WTC11 (cell line): Measurements from ENCODE around the gene PRM2. TPM values are rescaled to one million over a fixed set of nuclear protein-coding genes. Genes with fewer than 3 reads are reported as not detected.

ENCODE experiments used
- AR ChIP-seq: fragments of 250-450 bp; sonication (Bioruptor Pico); IDR thresholded peaks from 2 replicates; pipeline ENCODE4 v1.9.0; 2021; ENCODE audit warnings: mild to moderate bottlenecking
- ELF4 ChIP-seq: sonication (generic); formaldehyde crosslinking; IDR thresholded peaks from 2 replicates; pipeline ENCODE4 v1.8.1; 2022; ENCODE audit warnings: low read depth, mild to moderate bottlenecking, moderate library complexity, missing genetic modification reagents
- EMX1 ChIP-seq: fragments of 250-450 bp; sonication (Bioruptor Pico); IDR thresholded peaks from 2 replicates; pipeline ENCODE4 v1.8.0; 2021; ENCODE audit warnings: mild to moderate bottlenecking
- JAZF1 ChIP-seq: fragments of 250-450 bp; sonication (Bioruptor Pico); IDR thresholded peaks from 2 replicates; pipeline ENCODE4 v1.9.0; 2021; ENCODE audit warnings: moderate library complexity, mild to moderate bottlenecking, inconsistent platforms
- NFATC4 ChIP-seq: fragments of 250-450 bp; sonication (Bioruptor Pico); IDR thresholded peaks from 2 replicates; pipeline ENCODE4 v1.9.0; 2021; ENCODE audit warnings: mild to moderate bottlenecking
- NFE2L1 ChIP-seq: sonication (generic); formaldehyde crosslinking; IDR thresholded peaks from 2 replicates; pipeline ENCODE4 v1.8.1; 2023; ENCODE audit warnings: missing genetic modification reagents
- PRRX2 ChIP-seq: fragments of 250-450 bp; sonication (Bioruptor Pico); IDR thresholded peaks from 2 replicates; pipeline ENCODE4 v1.8.0; 2021; ENCODE audit warnings: mild to moderate bottlenecking
- ZNF263 ChIP-seq: sonication (generic); formaldehyde crosslinking; IDR thresholded peaks from 2 replicates; pipeline ENCODE4 v1.8.1; 2022; ENCODE audit warnings: low read depth, mild to moderate bottlenecking, moderate library complexity, missing genetic modification reagents
- total RNA-seq: library from RNA; stranded (reverse); gene quantifications from 3 replicates; pipeline ENCODE4 v1.2.3, GENCODE V29; 2021
- TF ChIP-seq, protein P1 (sequence below): sonication (generic); formaldehyde crosslinking; IDR thresholded peaks from 2 replicates; pipeline ENCODE4 v1.8.1; 2023; ENCODE audit warnings: mild to moderate bottlenecking, missing genetic modification reagents
- TF ChIP-seq, protein P2 (sequence below): sonication (generic); formaldehyde crosslinking; IDR thresholded peaks from 2 replicates; pipeline ENCODE4 v1.8.0; 2023; ENCODE audit warnings: missing genetic modification reagents
- TF ChIP-seq, protein P3 (sequence below): sonication (generic); formaldehyde crosslinking; IDR thresholded peaks from 2 replicates; pipeline ENCODE4 v1.8.1; 2022; ENCODE audit warnings: low read depth, missing genetic modification reagents, borderline replicate concordance
- TF ChIP-seq, protein P4 (sequence below): sonication (generic); formaldehyde crosslinking; IDR thresholded peaks from 2 replicates; pipeline ENCODE4 v1.8.1; 2022; ENCODE audit warnings: mild to moderate bottlenecking, moderate library complexity, missing genetic modification reagents
- TF ChIP-seq, protein P5 (sequence below): sonication (generic); formaldehyde crosslinking; IDR thresholded peaks from 2 replicates; pipeline ENCODE4 v1.8.0; 2023; ENCODE audit warnings: mild to moderate bottlenecking, missing genetic modification reagents
- TF ChIP-seq, protein P6 (sequence below): sonication (generic); formaldehyde crosslinking; IDR thresholded peaks from 2 replicates; pipeline ENCODE4 v1.8.1; 2022; ENCODE audit warnings: missing genetic modification reagents, borderline replicate concordance
- TF ChIP-seq, protein P7 (sequence below): sonication (generic); formaldehyde crosslinking; IDR thresholded peaks from 2 replicates; pipeline ENCODE4 v1.8.1; 2023; ENCODE audit warnings: mild to moderate bottlenecking, moderate library complexity, missing genetic modification reagents

The PRM2 gene
- total RNA-seq, 1 experiment from 2014 or later, result not detected

DNA sequence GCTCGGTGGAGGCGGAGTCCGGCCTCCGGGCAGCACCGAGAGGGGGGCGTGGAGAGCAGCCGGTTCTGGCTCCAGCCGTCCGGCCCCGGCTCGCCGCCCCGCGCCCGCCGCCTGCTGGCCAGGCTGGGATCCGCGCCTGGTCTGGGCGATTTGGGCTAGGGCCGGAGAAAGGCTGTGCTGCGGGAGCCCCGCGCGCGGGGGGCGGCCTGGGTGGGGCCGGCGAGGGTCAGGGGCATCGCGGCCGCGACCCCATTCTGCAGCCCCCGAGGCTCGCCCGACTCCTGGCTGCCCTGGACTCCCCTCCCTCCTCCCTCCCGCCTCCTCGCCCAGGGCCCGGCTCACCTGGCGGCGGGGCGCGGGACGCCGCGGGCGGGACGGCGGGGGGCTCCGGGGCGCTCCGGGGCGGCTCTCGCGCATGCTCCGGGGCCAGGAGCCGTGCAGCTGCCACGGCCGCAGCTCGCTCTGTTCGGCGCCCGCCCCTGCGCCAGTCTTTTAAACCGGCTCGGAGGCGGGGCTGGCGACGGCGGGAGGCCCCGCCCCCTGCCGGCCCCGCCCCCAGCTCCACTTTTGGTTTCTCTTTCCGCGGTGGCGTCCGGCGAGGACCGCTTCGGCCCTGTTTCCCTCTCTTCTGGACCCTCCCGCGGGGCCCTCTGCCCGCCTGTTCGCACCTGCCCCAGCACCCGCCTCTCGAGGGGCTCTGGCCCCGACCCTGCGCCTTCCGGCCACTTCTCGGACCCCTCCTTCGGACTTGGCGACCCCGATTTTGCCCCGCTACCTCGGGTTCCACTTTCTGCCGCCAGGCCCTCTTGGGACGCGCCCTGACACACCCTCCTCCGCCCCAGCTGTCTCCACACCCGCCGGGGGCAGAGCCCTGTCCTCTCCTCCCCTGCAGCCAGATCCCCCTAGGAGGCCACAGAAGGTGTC lies 20.3 kb downstream of the PRM2 start, which contains the start of gene SOCS1 (continued):
- TF ChIP-seq, protein P1, sequence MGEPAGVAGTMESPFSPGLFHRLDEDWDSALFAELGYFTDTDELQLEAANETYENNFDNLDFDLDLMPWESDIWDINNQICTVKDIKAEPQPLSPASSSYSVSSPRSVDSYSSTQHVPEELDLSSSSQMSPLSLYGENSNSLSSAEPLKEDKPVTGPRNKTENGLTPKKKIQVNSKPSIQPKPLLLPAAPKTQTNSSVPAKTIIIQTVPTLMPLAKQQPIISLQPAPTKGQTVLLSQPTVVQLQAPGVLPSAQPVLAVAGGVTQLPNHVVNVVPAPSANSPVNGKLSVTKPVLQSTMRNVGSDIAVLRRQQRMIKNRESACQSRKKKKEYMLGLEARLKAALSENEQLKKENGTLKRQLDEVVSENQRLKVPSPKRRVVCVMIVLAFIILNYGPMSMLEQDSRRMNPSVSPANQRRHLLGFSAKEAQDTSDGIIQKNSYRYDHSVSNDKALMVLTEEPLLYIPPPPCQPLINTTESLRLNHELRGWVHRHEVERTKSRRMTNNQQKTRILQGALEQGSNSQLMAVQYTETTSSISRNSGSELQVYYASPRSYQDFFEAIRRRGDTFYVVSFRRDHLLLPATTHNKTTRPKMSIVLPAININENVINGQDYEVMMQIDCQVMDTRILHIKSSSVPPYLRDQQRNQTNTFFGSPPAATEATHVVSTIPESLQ, result no peak
- 0 out of 2 replicates have a peak, but pooled peaks have one; percentile 40 for TF ChIP-seq NFE2L1 (CRISPR knock-in tag)
- TF ChIP-seq JAZF1 (CRISPR knock-in tag), result no peak
- TF ChIP-seq, protein P2, sequence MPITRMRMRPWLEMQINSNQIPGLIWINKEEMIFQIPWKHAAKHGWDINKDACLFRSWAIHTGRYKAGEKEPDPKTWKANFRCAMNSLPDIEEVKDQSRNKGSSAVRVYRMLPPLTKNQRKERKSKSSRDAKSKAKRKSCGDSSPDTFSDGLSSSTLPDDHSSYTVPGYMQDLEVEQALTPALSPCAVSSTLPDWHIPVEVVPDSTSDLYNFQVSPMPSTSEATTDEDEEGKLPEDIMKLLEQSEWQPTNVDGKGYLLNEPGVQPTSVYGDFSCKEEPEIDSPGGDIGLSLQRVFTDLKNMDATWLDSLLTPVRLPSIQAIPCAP (CRISPR knock-in tag), result no peak
- TF ChIP-seq ELF4 (CRISPR knock-in tag), result 0 out of 2 replicates have a peak, but pooled peaks have one; percentile 35
- TF ChIP-seq AR (CRISPR knock-in tag), result no peak
- TF ChIP-seq, protein P3, sequence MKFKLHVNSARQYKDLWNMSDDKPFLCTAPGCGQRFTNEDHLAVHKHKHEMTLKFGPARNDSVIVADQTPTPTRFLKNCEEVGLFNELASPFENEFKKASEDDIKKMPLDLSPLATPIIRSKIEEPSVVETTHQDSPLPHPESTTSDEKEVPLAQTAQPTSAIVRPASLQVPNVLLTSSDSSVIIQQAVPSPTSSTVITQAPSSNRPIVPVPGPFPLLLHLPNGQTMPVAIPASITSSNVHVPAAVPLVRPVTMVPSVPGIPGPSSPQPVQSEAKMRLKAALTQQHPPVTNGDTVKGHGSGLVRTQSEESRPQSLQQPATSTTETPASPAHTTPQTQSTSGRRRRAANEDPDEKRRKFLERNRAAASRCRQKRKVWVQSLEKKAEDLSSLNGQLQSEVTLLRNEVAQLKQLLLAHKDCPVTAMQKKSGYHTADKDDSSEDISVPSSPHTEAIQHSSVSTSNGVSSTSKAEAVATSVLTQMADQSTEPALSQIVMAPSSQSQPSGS (CRISPR knock-in tag), result no peak
- no peak for TF ChIP-seq ZNF263 (CRISPR knock-in tag)
- TF ChIP-seq, protein P4, sequence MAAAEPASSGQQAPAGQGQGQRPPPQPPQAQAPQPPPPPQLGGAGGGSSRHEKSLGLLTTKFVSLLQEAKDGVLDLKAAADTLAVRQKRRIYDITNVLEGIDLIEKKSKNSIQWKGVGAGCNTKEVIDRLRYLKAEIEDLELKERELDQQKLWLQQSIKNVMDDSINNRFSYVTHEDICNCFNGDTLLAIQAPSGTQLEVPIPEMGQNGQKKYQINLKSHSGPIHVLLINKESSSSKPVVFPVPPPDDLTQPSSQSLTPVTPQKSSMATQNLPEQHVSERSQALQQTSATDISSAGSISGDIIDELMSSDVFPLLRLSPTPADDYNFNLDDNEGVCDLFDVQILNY, result 0 out of 2 replicates have a peak, but pooled peaks have one; percentile 8
- TF ChIP-seq PRRX2 (CRISPR knock-in tag), result no peak
- TF ChIP-seq, protein P5, sequence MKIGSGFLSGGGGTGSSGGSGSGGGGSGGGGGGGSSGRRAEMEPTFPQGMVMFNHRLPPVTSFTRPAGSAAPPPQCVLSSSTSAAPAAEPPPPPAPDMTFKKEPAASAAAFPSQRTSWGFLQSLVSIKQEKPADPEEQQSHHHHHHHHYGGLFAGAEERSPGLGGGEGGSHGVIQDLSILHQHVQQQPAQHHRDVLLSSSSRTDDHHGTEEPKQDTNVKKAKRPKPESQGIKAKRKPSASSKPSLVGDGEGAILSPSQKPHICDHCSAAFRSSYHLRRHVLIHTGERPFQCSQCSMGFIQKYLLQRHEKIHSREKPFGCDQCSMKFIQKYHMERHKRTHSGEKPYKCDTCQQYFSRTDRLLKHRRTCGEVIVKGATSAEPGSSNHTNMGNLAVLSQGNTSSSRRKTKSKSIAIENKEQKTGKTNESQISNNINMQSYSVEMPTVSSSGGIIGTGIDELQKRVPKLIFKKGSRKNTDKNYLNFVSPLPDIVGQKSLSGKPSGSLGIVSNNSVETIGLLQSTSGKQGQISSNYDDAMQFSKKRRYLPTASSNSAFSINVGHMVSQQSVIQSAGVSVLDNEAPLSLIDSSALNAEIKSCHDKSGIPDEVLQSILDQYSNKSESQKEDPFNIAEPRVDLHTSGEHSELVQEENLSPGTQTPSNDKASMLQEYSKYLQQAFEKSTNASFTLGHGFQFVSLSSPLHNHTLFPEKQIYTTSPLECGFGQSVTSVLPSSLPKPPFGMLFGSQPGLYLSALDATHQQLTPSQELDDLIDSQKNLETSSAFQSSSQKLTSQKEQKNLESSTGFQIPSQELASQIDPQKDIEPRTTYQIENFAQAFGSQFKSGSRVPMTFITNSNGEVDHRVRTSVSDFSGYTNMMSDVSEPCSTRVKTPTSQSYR (CRISPR knock-in tag), result no peak
- TF ChIP-seq EMX1, result no peak
- TF ChIP-seq, protein P6, sequence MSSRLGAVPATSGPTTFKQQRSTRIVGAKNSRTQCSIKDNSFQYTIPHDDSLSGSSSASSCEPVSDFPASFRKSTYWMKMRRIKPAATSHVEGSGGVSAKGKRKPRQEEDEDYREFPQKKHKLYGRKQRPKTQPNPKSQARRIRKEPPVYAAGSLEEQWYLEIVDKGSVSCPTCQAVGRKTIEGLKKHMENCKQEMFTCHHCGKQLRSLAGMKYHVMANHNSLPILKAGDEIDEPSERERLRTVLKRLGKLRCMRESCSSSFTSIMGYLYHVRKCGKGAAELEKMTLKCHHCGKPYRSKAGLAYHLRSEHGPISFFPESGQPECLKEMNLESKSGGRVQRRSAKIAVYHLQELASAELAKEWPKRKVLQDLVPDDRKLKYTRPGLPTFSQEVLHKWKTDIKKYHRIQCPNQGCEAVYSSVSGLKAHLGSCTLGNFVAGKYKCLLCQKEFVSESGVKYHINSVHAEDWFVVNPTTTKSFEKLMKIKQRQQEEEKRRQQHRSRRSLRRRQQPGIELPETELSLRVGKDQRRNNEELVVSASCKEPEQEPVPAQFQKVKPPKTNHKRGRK, result no peak
- no peak; the same call in 1 of the 2 replicates for TF ChIP-seq NFATC4 (CRISPR knock-in tag)
- TF ChIP-seq, protein P7, sequence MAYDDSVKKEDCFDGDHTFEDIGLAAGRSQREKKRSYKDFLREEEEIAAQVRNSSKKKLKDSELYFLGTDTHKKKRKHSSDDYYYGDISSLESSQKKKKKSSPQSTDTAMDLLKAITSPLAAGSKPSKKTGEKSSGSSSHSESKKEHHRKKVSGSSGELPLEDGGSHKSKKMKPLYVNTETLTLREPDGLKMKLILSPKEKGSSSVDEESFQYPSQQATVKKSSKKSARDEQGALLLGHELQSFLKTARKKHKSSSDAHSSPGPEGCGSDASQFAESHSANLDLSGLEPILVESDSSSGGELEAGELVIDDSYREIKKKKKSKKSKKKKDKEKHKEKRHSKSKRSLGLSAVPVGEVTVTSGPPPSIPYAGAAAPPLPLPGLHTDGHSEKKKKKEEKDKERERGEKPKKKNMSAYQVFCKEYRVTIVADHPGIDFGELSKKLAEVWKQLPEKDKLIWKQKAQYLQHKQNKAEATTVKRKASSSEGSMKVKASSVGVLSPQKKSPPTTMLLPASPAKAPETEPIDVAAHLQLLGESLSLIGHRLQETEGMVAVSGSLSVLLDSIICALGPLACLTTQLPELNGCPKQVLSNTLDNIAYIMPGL (CRISPR knock-in tag), result peak; percentile 85
